Endothelial cell (in vitro differentiated cells): ENCODE measurements around the gene EIF2S3. TPM values are rescaled to one million over a fixed set of nuclear protein-coding genes. Genes with fewer than 3 reads are reported as not detected.
"Not testable (repeated sequence)": the region's sequence is repeated elsewhere in the genome, so short reads cannot be mapped to it uniquely, and the experiment has no call there.

Experiments used
- DNase-seq: peaks from one replicate; pipeline ENCODE4 v3.0.0; 2021; ENCODE audit warnings: low spot score
- H3K27ac Mint-ChIP-seq: one replicate; pipeline ENCODE4 v1.8.0; 2021; ENCODE audit warnings: mixed read lengths, inconsistent platforms; ENCODE audit not compliant: unreplicated experiment
- H3K27me3 Mint-ChIP-seq: one replicate; pipeline ENCODE4 v1.8.0; 2021; ENCODE audit warnings: mild to moderate bottlenecking, moderate library complexity, mixed read lengths, inconsistent platforms; ENCODE audit not compliant: unreplicated experiment
- H3K36me3 Mint-ChIP-seq: one replicate; pipeline ENCODE4 v1.8.0; 2021; ENCODE audit warnings: mild to moderate bottlenecking, low read depth, mixed read lengths, inconsistent platforms; ENCODE audit not compliant: unreplicated experiment
- H3K4me1 Mint-ChIP-seq: one replicate; pipeline ENCODE4 v1.8.0; 2021; ENCODE audit warnings: mild to moderate bottlenecking, mixed read lengths, inconsistent platforms; ENCODE audit not compliant: unreplicated experiment
- H3K4me3 Mint-ChIP-seq: one replicate; pipeline ENCODE4 v1.8.0; 2021; ENCODE audit warnings: mild to moderate bottlenecking, mixed read lengths, inconsistent platforms; ENCODE audit not compliant: unreplicated experiment
- H3K9me3 Mint-ChIP-seq: one replicate; pipeline ENCODE4 v1.8.0; 2021; ENCODE audit warnings: mixed read lengths, inconsistent platforms; ENCODE audit not compliant: unreplicated experiment
- CTCF ChIP-seq: fragments of 200-600 bp; sonication (generic); IDR thresholded peaks from one replicate; pipeline ENCODE4 v1.5.0; 2021; ENCODE audit warnings: antibody characterized with exemption; ENCODE audit not compliant: unreplicated experiment
- total RNA-seq: library from RNA; stranded (reverse); fragmentation: NEBNext Ultra II Directional; extraction: Animal tissue kit (Norgen Biotek cat#: 25700); gene quantifications from one replicate; pipeline ENCODE4 v1.2.1, GENCODE V29; 2021; ENCODE audit not compliant: unreplicated experiment

The EIF2S3 gene
- total RNA-seq, 1 donor from 2014 or later, result 258 TPM

GRCh38 chrX:24069877-24070276, 15.1 kb downstream of the EIF2S3 start:
- no peak for TF ChIP-seq CTCF
- Mint-ChIP-seq H3K9me3 (no peaks in the 10 kb centered on the region), H3K36me3 (no peaks in the 10 kb centered on the region), H3K27ac (no peak overlapping the region), H3K4me1 (no peaks in the 10 kb centered on the region), H3K27me3 (no peaks in the 10 kb centered on the region), H3K4me3 (no peak overlapping the region)
- no peak for DNase-seq

GRCh38 chrX:24079411-24079810, 24.7 kb downstream of the EIF2S3 start:
- no peak overlapping the region for H3K27ac Mint-ChIP-seq
- no peak overlapping the region for H3K4me3 Mint-ChIP-seq
- H3K27me3 Mint-ChIP-seq, result peaks cover 2% of the 10 kb centered on the region
- peaks cover 13% of the 10 kb centered on the region for H3K36me3 Mint-ChIP-seq
- no peak for TF ChIP-seq CTCF
- H3K9me3 Mint-ChIP-seq, result no peaks in the 10 kb centered on the region
- H3K4me1 Mint-ChIP-seq, result no peaks in the 10 kb centered on the region
- no peak for DNase-seq

GRCh38 chrX:24080245-24080644, 25.5 kb downstream of the EIF2S3 start:
- not testable (repeated sequence) for H3K27ac Mint-ChIP-seq, H3K4me1 Mint-ChIP-seq, H3K27me3 Mint-ChIP-seq, DNase-seq, H3K9me3 Mint-ChIP-seq, H3K4me3 Mint-ChIP-seq
- H3K36me3 Mint-ChIP-seq, result peaks cover 11% of the 10 kb centered on the region

- peaks cover 2% of the 10 kb centered on the region for H3K27me3 Mint-ChIP-seq
- H3K36me3 Mint-ChIP-seq, result peaks cover 8% of the 10 kb centered on the region
- no peak for TF ChIP-seq CTCF
- DNase-seq, result no peak
- H3K27ac Mint-ChIP-seq, result no peak overlapping the region
- no peaks in the 10 kb centered on the region for H3K4me1 Mint-ChIP-seq
- no peak overlapping the region for H3K4me3 Mint-ChIP-seq
- H3K9me3 Mint-ChIP-seq, result no peaks in the 10 kb centered on the region
Measured at GRCh38 chrX:24080704-24081103, 25.9 kb downstream of the EIF2S3 start.

GRCh38 chrX:24081661-24082154, 27.0 kb downstream of the EIF2S3 start:
- H3K4me3 Mint-ChIP-seq, result no peak overlapping the region
- DNase-seq, result peak; percentile 43
- H3K27me3 Mint-ChIP-seq, result peaks cover 2% of the 10 kb centered on the region

More at GRCh38 chrX:24081661-24082154, 27.0 kb downstream of the EIF2S3 start:
- no peak for TF ChIP-seq CTCF
- Mint-ChIP-seq H3K4me1 (no peaks in the 10 kb centered on the region), H3K36me3 (peaks cover 5% of the 10 kb centered on the region), H3K9me3 (no peaks in the 10 kb centered on the region), H3K27ac (no peak overlapping the region)
